Brain microvascular endothelial cell (primary cell): ENCODE results near the gene PSORS1C1.
"Not testable (repeated sequence)": the region's sequence is repeated elsewhere in the genome, so short reads cannot be mapped to it uniquely, and the experiment has no call there.

ENCODE experiments used
- DNase-seq: peaks from one replicate; pipeline ENCODE4 v3.0.0-alpha.2; 2020
- H3K27ac ChIP-seq: fragments of 250-450 bp; sonication (Bioruptor Pico); 2 replicates; pipeline ENCODE4 v1.5.1; 2020; ENCODE audit warnings: mild to moderate bottlenecking, moderate library complexity
- H3K27me3 ChIP-seq: fragments of 250-450 bp; sonication (Bioruptor Pico); replicated peaks from 2 replicates; pipeline ENCODE4 v1.5.1; 2020; ENCODE audit warnings: mild to moderate bottlenecking
- H3K36me3 ChIP-seq: fragments of 250-450 bp; sonication (Bioruptor Pico); replicated peaks from 2 replicates; pipeline ENCODE4 v1.5.1; 2020; ENCODE audit warnings: mild to moderate bottlenecking
- H3K4me3 ChIP-seq: 2 replicates; pipeline ENCODE4 v1.5.1; 2011; ENCODE audit warnings: low read depth, mild to moderate bottlenecking, control low read depth, low read length, moderate library complexity
- in situ Hi-C: cut with HindIII; loops from 2 replicates; pipeline ENCODE4 v1.10.0; 2017; ENCODE audit warnings: low sequenced_read_pairs, low pct_ligation_motif_present
- TF ChIP-seq, protein P1 (sequence below): IDR thresholded peaks from 2 replicates; pipeline ENCODE4 v1.5.1; 2011; ENCODE audit warnings: low read depth, mild to moderate bottlenecking, moderate library complexity, low read length, control low read depth, inconsistent platforms; ENCODE audit errors: missing control alignments

PSORS1C1 gene, protein sequence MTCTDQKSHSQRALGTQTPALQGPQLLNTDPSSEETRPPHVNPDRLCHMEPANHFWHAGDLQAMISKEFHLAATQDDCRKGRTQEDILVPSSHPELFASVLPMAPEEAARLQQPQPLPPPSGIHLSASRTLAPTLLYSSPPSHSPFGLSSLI

DNA sequence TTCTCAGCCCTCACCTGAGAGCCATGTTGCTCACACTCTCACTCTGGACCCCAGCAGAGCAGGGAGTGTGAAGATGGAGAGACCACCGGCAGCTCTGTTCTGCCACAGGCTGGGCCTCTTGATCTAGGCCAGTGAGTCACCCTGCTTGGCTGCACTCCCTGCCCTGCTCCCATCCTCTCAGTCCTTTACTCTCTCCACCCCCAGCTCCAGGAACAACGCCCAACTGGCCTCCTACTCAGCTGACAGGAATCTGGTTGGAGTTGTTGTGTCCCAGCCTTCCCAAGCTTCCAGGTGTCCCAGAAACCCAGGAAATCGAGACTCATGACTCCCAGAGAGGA is at the start of gene PSORS1C1:
PSORS1C1 (plus strand) TSS at position 260 of the 338 bp plus-strand sequence. CDS start 14,833 bp downstream, outside the sequence.
- no peaks in the 10 kb centered on the region for H3K36me3 ChIP-seq
- peak within 1 kb of the TSS; percentile 41 for H3K4me3 ChIP-seq
- peak within 1 kb of the TSS; percentile 57 for H3K27ac ChIP-seq
- H3K27me3 ChIP-seq, result peaks cover 9% of the 10 kb centered on the region
- in situ Hi-C loops, result no loop called here
- peak; percentile 92 for DNase-seq
- TF ChIP-seq, protein P1, sequence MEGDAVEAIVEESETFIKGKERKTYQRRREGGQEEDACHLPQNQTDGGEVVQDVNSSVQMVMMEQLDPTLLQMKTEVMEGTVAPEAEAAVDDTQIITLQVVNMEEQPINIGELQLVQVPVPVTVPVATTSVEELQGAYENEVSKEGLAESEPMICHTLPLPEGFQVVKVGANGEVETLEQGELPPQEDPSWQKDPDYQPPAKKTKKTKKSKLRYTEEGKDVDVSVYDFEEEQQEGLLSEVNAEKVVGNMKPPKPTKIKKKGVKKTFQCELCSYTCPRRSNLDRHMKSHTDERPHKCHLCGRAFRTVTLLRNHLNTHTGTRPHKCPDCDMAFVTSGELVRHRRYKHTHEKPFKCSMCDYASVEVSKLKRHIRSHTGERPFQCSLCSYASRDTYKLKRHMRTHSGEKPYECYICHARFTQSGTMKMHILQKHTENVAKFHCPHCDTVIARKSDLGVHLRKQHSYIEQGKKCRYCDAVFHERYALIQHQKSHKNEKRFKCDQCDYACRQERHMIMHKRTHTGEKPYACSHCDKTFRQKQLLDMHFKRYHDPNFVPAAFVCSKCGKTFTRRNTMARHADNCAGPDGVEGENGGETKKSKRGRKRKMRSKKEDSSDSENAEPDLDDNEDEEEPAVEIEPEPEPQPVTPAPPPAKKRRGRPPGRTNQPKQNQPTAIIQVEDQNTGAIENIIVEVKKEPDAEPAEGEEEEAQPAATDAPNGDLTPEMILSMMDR, result no peak

DNA sequence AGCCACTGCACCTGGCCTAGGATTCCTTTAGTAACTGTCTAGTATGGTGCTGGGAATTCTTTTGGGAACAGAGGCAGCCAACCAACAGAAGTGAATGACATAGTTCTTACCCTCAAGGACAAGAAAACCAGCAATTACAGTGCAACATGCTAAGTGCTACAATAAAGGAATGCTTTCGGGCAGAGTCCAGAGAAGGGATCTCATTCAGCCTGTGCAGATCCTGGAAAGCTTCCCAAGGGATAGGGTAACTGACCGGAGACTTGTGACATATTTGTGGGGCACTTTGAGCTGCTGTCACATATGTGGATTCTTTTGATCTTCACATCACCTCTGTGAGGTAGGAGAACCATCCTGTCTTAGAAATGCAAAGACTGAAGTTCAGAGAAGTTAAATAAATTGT is 49.0 kb upstream of the PSORS1C1 start:
- no peak overlapping the region for H3K4me3 ChIP-seq
- no peak for DNase-seq
- no peaks in the 10 kb centered on the region for H3K36me3 ChIP-seq
- TF ChIP-seq, protein P1, result no peak
- no peak overlapping the region for H3K27ac ChIP-seq
- in situ Hi-C loops, result no loop called here
- no peaks in the 10 kb centered on the region for H3K27me3 ChIP-seq

DNA sequence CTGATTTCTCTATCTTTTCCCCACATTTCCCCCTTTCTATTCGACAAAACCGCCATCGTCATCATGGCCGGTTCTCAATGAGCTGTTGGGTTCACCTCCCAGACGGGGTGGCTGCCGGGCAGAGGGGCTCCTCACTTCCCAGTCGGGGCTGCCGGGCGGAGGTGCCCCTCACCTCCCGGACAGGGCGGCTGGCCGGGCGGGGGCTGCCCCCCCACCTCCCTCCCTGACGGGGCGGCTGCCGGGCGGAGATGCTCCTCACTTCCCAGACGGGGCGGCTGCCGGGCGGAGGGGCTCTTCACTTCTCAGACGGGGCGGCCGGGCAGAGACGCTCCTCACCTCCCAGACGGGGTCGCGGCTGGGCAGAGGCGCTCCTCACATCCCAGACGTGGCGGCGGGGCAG is 47.6 kb upstream of the PSORS1C1 start:
- H3K27ac ChIP-seq, H3K4me3 ChIP-seq, H3K27me3 ChIP-seq, H3K36me3 ChIP-seq, DNase-seq, in situ Hi-C loops: not testable (repeated sequence)

DNA sequence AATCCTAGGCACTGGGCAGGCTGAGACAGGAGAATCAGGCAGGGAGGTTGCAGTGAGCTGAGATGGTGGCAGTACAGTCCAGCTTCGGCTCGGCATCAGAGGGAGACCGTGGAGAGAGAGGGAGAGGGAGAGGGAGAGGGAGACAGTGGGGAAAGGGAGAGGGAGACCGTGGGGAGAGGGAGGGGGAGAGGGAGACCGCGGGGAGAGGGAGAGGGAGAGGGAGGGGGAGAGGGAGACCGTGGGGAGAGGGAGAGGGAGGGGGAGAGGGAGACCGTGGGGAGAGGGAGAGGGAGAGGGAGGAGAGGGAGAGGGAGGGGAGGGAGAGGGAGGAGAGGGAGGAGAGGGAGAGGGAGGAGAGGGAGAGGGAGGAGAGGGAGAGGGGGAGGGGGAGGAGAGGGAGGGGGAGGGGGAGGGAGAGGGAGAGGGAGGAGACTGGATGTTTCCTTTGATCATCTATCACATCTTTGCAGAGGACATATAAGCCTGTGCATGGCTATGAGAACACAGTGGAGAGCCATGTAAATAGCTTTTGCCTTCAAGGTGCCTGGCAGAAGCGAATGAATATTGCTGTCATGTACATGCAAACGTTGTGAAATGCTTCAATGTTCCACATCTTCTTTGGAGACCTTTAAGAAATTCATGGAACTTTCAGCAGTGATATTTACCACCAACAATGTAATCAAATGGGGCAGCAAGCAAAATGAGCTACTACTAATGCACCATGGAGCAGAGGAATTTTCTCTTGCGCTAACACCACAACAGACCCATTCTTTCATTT is 46.5 kb upstream of the PSORS1C1 start:
- H3K27me3 ChIP-seq, H3K27ac ChIP-seq, H3K36me3 ChIP-seq, in situ Hi-C loops, DNase-seq, H3K4me3 ChIP-seq: not testable (repeated sequence)

DNA sequence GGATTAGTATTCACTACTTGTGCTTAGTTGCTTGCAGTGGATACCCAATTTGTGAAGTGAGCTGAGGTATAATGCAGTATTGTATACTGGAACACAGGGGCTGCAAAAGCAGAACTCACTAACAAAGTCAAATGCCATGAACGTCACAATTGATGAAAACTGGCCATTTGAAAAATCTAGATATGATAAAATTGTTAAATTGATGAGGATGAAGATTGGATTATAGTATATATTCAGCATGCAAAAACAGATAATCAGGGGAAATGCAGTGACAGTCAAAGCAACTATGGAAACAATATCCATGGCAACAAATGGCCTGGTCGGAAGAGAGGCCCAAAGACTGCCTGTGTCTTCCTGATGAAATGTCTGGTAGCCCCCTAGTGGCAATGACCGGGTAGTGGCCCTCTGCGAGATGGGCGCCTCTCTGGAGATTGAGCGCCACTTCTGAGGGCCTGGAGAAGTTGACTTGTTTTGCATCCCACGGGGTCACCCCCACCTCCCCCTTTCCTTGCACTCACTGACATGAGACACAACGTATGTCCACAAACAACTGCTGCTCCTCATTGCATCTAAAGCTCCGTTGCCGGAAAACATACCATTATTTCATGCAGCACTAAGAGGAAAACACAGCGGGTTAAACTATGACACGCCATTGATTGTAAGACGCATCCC is 45.8 kb upstream of the PSORS1C1 start:
- H3K4me3 ChIP-seq, result no peak overlapping the region
- no peaks in the 10 kb centered on the region for H3K36me3 ChIP-seq
- H3K27me3 ChIP-seq, result no peaks in the 10 kb centered on the region
- DNase-seq, result peak; percentile 72
- in situ Hi-C loops, result no loop called here
- no peak overlapping the region for H3K27ac ChIP-seq
- TF ChIP-seq, protein P1, result peak; percentile 98

DNA sequence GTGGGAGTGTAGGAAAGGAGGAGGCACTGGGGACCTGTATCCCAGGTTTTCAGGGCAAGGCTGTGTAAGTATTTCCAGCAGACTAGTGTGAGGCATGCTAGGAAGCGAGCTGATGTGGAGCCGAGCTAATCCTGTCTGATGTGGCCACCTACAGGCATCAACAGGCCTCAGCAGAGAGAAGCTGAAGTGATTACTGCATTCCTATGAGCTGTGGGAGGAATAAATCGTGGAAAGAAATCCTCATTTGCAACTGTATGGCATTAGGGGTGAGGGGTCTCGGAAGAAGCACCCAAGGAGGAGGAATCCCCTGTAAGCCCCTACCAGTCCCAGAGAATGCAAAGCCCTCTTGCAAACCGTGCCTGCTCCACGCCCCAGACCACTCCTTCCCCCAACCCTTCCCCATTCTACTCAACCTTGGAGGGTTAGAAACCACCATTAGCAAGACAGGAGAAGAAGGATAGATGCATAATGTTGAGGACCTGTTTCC is 43.8 kb upstream of the PSORS1C1 start:
- Histone ChIP-seq H3K4me3 (no peak overlapping the region), H3K36me3 (no peaks in the 10 kb centered on the region), H3K27me3 (no peaks in the 10 kb centered on the region), H3K27ac (no peak overlapping the region)
- in situ Hi-C loops, result no loop called here
- TF ChIP-seq, protein P1, result peak; percentile 87
- DNase-seq, result peak; percentile 78
